B cell (primary cell): ENCODE data around the gene ATP6V1C2. TPM values are rescaled to one million over a fixed set of nuclear protein-coding genes. Genes with fewer than 3 reads are reported as not detected.

ENCODE experiments used
- ATAC-seq: fragments of 200-7000 bp; cut with Tn5 transposase; one replicate; pipeline ENCODE4 v1.10.0; 2021; ENCODE audit warnings: low read depth, mild to moderate bottlenecking, moderate number of reproducible peaks, moderate library complexity
- CTCF ChIA-PET: fragments of 350-600 bp; sonication (Branson Sonifier 250); formaldehyde crosslinking; loops from one replicate; lab custom pipeline; 2021; ENCODE audit warnings: antibody characterized with exemption, inconsistent platforms; lab: Charles Lee
- POLR2A ChIA-PET: fragments of 350-600 bp; sonication (Branson Sonifier 250); formaldehyde crosslinking; loops from one replicate; lab custom pipeline; 2021; ENCODE audit warnings: antibody characterized with exemption; lab: Charles Lee
- DNase-seq: peaks from one replicate; pipeline ENCODE4 v3.0.0; 2013
- H2AFZ ChIP-seq: 2 replicates; pipeline ENCODE4 v1.6.1; 2012; ENCODE audit warnings: mild to moderate bottlenecking, low read depth, low read length; ENCODE audit not compliant: insufficient read depth, poor library complexity, severe bottlenecking
- H3K27ac ChIP-seq, 2 donors: 1 replicate in 1 of 2; 2 replicates in 1 of 2; pipeline ENCODE4 v1.5.1; 2012 to 2013; ENCODE audit warnings: low read length in 2 of 2, mild to moderate bottlenecking in 2 of 2, moderate library complexity in 1 of 2
- H3K27me3 ChIP-seq, 4 experiments: fragments of 200-600 bp in 1 of 4; sonication (generic) in 1 of 4; replicated peaks in 1 of 4; 1 replicate in 2 of 4; 2 replicates in 2 of 4; pipeline versions ENCODE4 v1.6.1 to v1.7.0; 2013 to 2016; ENCODE audit warnings: low read length in 3 of 4, mild to moderate bottlenecking in 2 of 4, mixed read lengths in 1 of 4, moderate library complexity in 1 of 4; ENCODE audit not compliant: insufficient read depth in 4 of 4, control insufficient read depth in 3 of 4; ENCODE audit errors: control extremely low read depth in 1 of 4
- H3K36me3 ChIP-seq, 2 experiments: replicated peaks in 1 of 2; 1 replicate in 1 of 2; 2 replicates in 1 of 2; pipeline versions ENCODE4 v1.6.1 to v1.7.1; 2013; ENCODE audit warnings: low read length in 1 of 2; ENCODE audit not compliant: insufficient read depth in 2 of 2, control insufficient read depth in 1 of 2; ENCODE audit errors: control extremely low read depth in 1 of 2, extremely low read depth in 1 of 2
- H3K4me1 ChIP-seq, 2 donors: fragments of 200-600 bp in 1 of 2; sonication (generic) in 1 of 2; 1 replicate in 1 of 2; 2 replicates in 1 of 2; pipeline versions ENCODE4 v1.5.1 to v1.6.1; 2013 to 2017; ENCODE audit warnings: low read length in 2 of 2; ENCODE audit not compliant: control insufficient read depth in 2 of 2, insufficient read depth in 2 of 2
- H3K4me2 ChIP-seq: replicated peaks from 2 replicates; pipeline ENCODE3; 2012; ENCODE audit warnings: mild to moderate bottlenecking, low read depth, low read length; ENCODE audit not compliant: poor library complexity, severe bottlenecking
- H3K4me3 ChIP-seq, 5 experiments: fragments of 200-600 bp in 1 of 5; sonication (generic) in 1 of 5; 1 replicate in 3 of 5; 2 replicates in 2 of 5; pipeline versions ENCODE4 v1.5.1 to v1.7.0; 2011 to 2016; ENCODE audit warnings: low read length in 4 of 5, mild to moderate bottlenecking in 4 of 5, low read depth in 2 of 5, control low read depth in 1 of 5, moderate library complexity in 1 of 5; ENCODE audit not compliant: insufficient read depth in 1 of 5; ENCODE audit errors: control extremely low read depth in 1 of 5, extremely low read depth in 1 of 5
- H3K79me2 ChIP-seq: fragments of 200-600 bp; sonication (generic); one replicate; pipeline ENCODE4 v1.6.0; 2016; ENCODE audit warnings: low read length; ENCODE audit not compliant: control insufficient read depth, insufficient read depth
- H3K9ac ChIP-seq: fragments of 200-600 bp; sonication (generic); 2 replicates; pipeline ENCODE4 v1.6.1; 2017; ENCODE audit warnings: mild to moderate bottlenecking, low read length, moderate library complexity
- H3K9me3 ChIP-seq, 3 donors: one replicate each; pipeline versions ENCODE4 v1.6.1 to v1.7.1; 2013; ENCODE audit warnings: low read length in 2 of 3; ENCODE audit not compliant: control insufficient read depth in 2 of 3, insufficient read depth in 1 of 3; ENCODE audit errors: control extremely low read depth in 1 of 3
- H4K20me1 ChIP-seq: 2 replicates; pipeline ENCODE4 v1.6.0; 2012; ENCODE audit warnings: mild to moderate bottlenecking, low read length; ENCODE audit not compliant: insufficient read depth, control insufficient read depth, poor library complexity, severe bottlenecking
- H3K27ac Mint-ChIP-seq: one replicate; pipeline ENCODE4 v1.8.0; 2021; ENCODE audit warnings: mixed read lengths
- H3K27me3 Mint-ChIP-seq: one replicate; pipeline ENCODE4 v1.8.0; 2021; ENCODE audit warnings: mixed read lengths
- H3K4me1 Mint-ChIP-seq: one replicate; pipeline ENCODE4 v1.8.0; 2021; ENCODE audit warnings: mixed read lengths
- H3K4me3 Mint-ChIP-seq: one replicate; pipeline ENCODE4 v1.8.0; 2021; ENCODE audit warnings: mixed read lengths
- H3K9me3 Mint-ChIP-seq: one replicate; pipeline ENCODE4 v1.8.0; 2022; ENCODE audit warnings: mixed read lengths; ENCODE audit not compliant: insufficient read depth
- EZH2 ChIP-seq: IDR thresholded peaks from 2 replicates; pipeline ENCODE4 v1.6.1; 2012; ENCODE audit warnings: borderline replicate concordance, low read depth, mild to moderate bottlenecking, moderate library complexity, low read length; ENCODE audit not compliant: insufficient read depth, poor library complexity, severe bottlenecking
- WGBS: methylation state at CpG from one replicate; pipeline ENCODE4 v1.1.5; 2013; ENCODE audit warnings: missing lambda C conversion rate; ENCODE audit not compliant: insufficient coverage; 5-methylcytosine and 5-hydroxymethylcytosine counted together
- intact Hi-C: fragments of 100-400 bp; cut with micrococcal nuclease; formaldehyde crosslinking; loops from one replicate; pipeline ENCODE4 v1.10.0; 2022
- polyA plus RNA-seq: library from polyadenylated mRNA; depleted of rRNA; stranded (reverse); fragments of >200 nt; gene quantifications from 2 replicates; pipeline ENCODE4 v1.2.3, GENCODE V29; 2012
- total RNA-seq, 2 donors: library from RNA; stranded (reverse); fragments of 120-200 nt in 1 of 2; gene quantifications; 1 replicate in 1 of 2; 2 replicates in 1 of 2; pipeline versions ENCODE4 v1.2.3 to v1.2.4, GENCODE V29; 2013 to 2022
- TF ChIP-seq, protein P1 (sequence below): fragments of 200-600 bp; IDR thresholded peaks from one replicate; pipeline ENCODE4 v1.8.0; 2022; ENCODE audit warnings: antibody characterized with exemption, mild to moderate bottlenecking

ATP6V1C2 gene
- total and polyA plus RNA-seq, 2 donors (not counting 1 experiment from before 2014, with no cell fraction given), result 0.54 to 4.4 TPM

DNA sequence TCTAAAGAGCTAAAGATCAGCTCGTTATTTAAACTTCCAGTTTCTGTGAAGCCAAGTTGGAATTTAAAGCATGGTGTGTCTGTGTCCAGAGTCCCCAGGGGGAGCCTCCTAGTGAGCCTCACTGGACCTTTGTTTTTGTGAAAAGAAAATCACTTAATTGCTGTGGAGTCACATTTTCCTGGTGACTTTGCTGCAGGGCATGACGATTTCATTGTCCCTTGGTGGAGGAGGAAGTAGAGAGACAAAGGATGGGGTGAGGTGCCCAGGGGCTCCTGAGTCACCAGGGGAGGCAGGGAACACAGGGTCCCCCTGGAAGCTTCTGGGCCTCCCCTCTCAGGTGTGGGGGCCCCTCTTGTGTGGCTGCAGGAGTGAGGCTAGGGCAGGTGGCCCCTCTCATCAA is 19.7 kb downstream of the ATP6V1C2 start:
- no peak overlapping the region for H3K27ac Mint-ChIP-seq
- peaks cover 17% of the 10 kb centered on the region for H3K4me1 Mint-ChIP-seq
- Histone ChIP-seq H3K9ac (no peak overlapping the region), H3K79me2 (no peaks in the 10 kb centered on the region), H3K36me3 (no peaks in the 10 kb centered on the region), H2AFZ (no peak overlapping the region), H3K4me1 (peaks cover 15% of the 10 kb centered on the region in 2 donors), H4K20me1 (no peaks in the 10 kb centered on the region), H3K27ac (no peak overlapping the region), H3K4me2 (no peak overlapping the region), H3K9me3 (no peaks in the 10 kb centered on the region), H3K4me3 (no peak overlapping the region), H3K27me3 (no peaks in the 10 kb centered on the region)
- H3K9me3 Mint-ChIP-seq, result no peaks in the 10 kb centered on the region
- no peak for ATAC-seq
- WGBS, result 61% methylated on average over 2 of the region's 2 CpGs
- no peak overlapping the region for H3K4me3 Mint-ChIP-seq
- TF ChIP-seq, protein P1, sequence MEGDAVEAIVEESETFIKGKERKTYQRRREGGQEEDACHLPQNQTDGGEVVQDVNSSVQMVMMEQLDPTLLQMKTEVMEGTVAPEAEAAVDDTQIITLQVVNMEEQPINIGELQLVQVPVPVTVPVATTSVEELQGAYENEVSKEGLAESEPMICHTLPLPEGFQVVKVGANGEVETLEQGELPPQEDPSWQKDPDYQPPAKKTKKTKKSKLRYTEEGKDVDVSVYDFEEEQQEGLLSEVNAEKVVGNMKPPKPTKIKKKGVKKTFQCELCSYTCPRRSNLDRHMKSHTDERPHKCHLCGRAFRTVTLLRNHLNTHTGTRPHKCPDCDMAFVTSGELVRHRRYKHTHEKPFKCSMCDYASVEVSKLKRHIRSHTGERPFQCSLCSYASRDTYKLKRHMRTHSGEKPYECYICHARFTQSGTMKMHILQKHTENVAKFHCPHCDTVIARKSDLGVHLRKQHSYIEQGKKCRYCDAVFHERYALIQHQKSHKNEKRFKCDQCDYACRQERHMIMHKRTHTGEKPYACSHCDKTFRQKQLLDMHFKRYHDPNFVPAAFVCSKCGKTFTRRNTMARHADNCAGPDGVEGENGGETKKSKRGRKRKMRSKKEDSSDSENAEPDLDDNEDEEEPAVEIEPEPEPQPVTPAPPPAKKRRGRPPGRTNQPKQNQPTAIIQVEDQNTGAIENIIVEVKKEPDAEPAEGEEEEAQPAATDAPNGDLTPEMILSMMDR, result no peak
- no peak for TF ChIP-seq EZH2
- intact Hi-C loops, result loop anchor here (10.0 kb wide), 1 partner anchor 1186 kb away; the partner anchor contains the start of gene ADAM17
- no peaks in the 10 kb centered on the region for H3K27me3 Mint-ChIP-seq
- DNase-seq, result no peak
- POLR2A ChIA-PET, result no interaction called here
- CTCF ChIA-PET, result no interaction called here

DNA sequence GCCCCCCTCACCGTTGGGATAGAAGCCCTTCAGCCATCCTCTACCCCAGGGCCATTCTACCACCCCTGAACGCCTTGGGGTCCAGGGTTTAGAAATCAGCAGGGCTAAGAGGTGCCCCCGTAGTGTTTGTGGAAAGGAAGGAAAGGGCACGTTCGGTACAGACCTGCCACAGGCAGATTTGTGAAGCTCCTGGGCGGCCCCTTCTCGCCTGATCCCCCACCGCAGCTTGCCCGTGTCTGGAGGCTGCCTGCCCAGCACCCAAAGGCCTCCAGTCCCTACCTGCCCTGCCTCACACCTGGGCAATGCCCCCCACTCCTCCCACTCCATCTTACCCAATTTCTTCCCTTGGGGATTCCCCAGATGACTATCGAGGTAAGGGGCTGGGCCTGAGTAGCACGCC is 21.2 kb downstream of the ATP6V1C2 start:
- H3K4me2 ChIP-seq, result no peak overlapping the region
- no peak for ATAC-seq

More for the DNA sequence above, 21.2 kb downstream of the ATP6V1C2 start:
- TF ChIP-seq EZH2, result no peak
- TF ChIP-seq, protein P1, result no peak
- no peak overlapping the region for H3K4me3 ChIP-seq
- H3K9ac ChIP-seq, result no peak overlapping the region
- Mint-ChIP-seq H3K27ac (no peak overlapping the region), H3K9me3 (no peaks in the 10 kb centered on the region), H3K27me3 (no peaks in the 10 kb centered on the region), H3K4me3 (no peak overlapping the region), H3K4me1 (peaks cover 24% of the 10 kb centered on the region)
- H3K79me2 ChIP-seq, result no peaks in the 10 kb centered on the region
- DNase-seq, result no peak
- no peaks in the 10 kb centered on the region for H4K20me1 ChIP-seq
- H2AFZ ChIP-seq, result no peak overlapping the region
- peaks cover 18 to 19% of the 10 kb centered on the region in 2 donors for H3K4me1 ChIP-seq
- WGBS, result 91% methylated on average over 7 of the region's 11 CpGs
- ChIA-PET CTCF (no interaction called here), POLR2A (no interaction called here)
- no peaks in the 10 kb centered on the region for H3K9me3 ChIP-seq
- no peaks in the 10 kb centered on the region for H3K27me3 ChIP-seq
- no peak overlapping the region for H3K27ac ChIP-seq
- intact Hi-C loops, result loop anchor here (10.0 kb wide), 1 partner anchor 1188 kb away; the partner anchor contains the start of gene ADAM17
- H3K36me3 ChIP-seq, result no peaks in the 10 kb centered on the region
